GM18505 (cell line): Measurements from ENCODE around the gene AIG1.

Experiments
- ATAC-seq: cut with Tn5 transposase; IDR thresholded peaks from one replicate; pipeline ENCODE4 v1.9.1; 2021; ENCODE audit not compliant: unreplicated experiment
- POLR2A ChIP-seq: IDR thresholded peaks from 4 replicates; pipeline ENCODE4 v1.6.1; 2011; ENCODE audit warnings: borderline replicate concordance; ENCODE audit not compliant: insufficient read depth, insufficient read length; ENCODE audit errors: extremely low read depth

The AIG1 gene

GRCh38 chr6:143198312-143198711 lies 137.6 kb downstream of the AIG1 start:
- TF ChIP-seq POLR2A = no peak

GRCh38 chr6:143199291-143199690 lies 138.6 kb downstream of the AIG1 start:
- no peak for ATAC-seq
- no peak for TF ChIP-seq POLR2A

More at GRCh38 chr6:143198312-143198711, 137.6 kb downstream of the AIG1 start:
- ATAC-seq = no peak

DNA sequence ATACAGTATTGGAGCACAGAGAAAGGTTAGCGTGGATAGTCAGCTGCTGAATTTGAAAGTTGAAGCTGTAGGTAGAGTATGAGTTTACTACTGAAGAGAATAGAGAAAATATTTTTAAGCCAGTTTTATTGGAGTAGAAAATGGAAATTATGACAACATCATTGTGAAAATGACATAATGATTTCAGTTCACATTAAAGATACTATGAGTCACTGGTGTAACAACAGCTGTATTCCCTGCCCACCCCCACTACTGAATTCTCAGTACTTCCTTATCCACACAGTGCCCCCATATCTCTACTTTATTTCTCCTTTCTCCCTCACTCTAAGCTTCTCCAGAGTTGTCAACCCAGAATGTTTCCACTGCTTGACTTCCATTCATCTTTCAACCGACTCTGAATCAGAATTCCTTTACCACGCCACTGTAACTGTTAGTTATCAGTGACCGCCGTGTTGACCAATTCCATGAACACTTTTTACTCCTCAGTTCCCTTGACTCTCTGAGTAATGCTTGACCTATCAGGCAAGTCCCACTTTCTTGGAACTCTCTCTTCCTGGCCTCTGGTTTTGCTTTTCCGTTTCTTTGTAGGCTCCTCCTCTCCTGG lies 139.6 kb downstream of the AIG1 start:
- TF ChIP-seq POLR2A = no peak
- ATAC-seq = no peak

- TF ChIP-seq POLR2A = no peak
- no peak for ATAC-seq
Measured at GRCh38 chr6:143204045-143204444, 143.4 kb downstream of the AIG1 start.

DNA sequence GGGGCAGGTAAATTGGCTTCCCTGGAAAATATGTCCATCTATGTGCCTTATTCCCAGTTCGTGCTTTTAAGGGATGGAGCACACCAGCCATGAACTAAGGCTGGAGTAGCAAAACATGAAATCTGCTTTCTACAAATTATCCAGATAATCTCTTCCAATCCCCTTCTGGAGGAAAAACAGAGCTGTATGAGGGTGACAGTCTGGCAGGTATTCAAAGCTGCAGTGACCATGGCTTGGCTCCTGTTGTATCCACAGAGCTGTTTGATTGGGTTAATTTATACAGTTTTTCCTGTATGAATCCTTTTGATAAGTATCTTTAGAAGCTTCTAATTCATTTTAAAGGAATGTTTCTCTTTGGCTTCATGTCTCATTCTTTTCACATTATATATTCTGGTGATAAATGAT lies 144.4 kb downstream of the AIG1 start:
- no peak for TF ChIP-seq POLR2A

GRCh38 chr6:143205585-143205984 lies 144.9 kb downstream of the AIG1 start:
- TF ChIP-seq POLR2A = no peak
- no peak for ATAC-seq

More for the DNA sequence above, 144.4 kb downstream of the AIG1 start:
- no peak for ATAC-seq

GRCh38 chr6:143205991-143206390 lies 145.3 kb downstream of the AIG1 start:
- no peak for ATAC-seq
- TF ChIP-seq POLR2A = no peak

GRCh38 chr6:143206550-143206949 lies 145.9 kb downstream of the AIG1 start:
- TF ChIP-seq POLR2A = no peak
- no peak for ATAC-seq

- no peak for TF ChIP-seq POLR2A
- no peak for ATAC-seq
Measured at GRCh38 chr6:143210420-143210819, 149.7 kb downstream of the AIG1 start.

GRCh38 chr6:143213859-143214376 lies 153.2 kb downstream of the AIG1 start:
- ATAC-seq = no peak
- TF ChIP-seq POLR2A = no peak

DNA sequence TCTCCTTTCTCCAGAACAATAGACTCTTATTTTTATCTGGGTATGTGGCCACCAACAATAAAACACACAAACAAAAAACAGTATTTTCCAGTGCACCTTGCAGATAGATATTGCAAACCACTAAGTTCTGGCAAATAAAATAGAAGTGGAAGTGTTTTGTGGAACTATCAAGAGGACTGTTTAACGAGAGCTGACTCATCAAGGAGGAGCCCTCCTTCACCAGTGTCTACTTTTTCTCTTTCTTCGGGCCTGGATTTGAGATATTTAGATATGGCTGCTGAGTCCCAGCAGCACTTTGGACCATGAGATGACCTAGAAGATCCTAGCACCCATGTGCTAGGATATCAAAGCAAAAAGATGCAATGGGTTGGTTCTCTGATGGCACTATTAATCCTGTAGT lies 154.7 kb downstream of the AIG1 start:
- no peak for ATAC-seq
- no peak for TF ChIP-seq POLR2A

- TF ChIP-seq POLR2A = no peak
- no peak for ATAC-seq
Measured at GRCh38 chr6:143215771-143216170, 155.1 kb downstream of the AIG1 start.

GRCh38 chr6:143218233-143218632 lies 157.5 kb downstream of the AIG1 start:
- ATAC-seq = no peak
- no peak for TF ChIP-seq POLR2A

- ATAC-seq = no peak
- no peak for TF ChIP-seq POLR2A
Measured at GRCh38 chr6:143221698-143222097, 161.0 kb downstream of the AIG1 start.
